CD4-positive, alpha-beta T cell (primary cell): ENCODE data around the gene DUSP10. TPM values are rescaled to one million over a fixed set of nuclear protein-coding genes. Genes with fewer than 3 reads are reported as not detected.

Source experiments
- ATAC-seq: fragments of 200-7000 bp; cut with Tn5 transposase; one replicate; pipeline ENCODE4 v1.10.0; 2022; ENCODE audit warnings: mild to moderate bottlenecking; ENCODE audit not compliant: poor library complexity
- CTCF ChIA-PET: fragments of 350-600 bp; sonication (Branson Sonifier 250); formaldehyde crosslinking; loops from one replicate; lab custom pipeline; 2021; ENCODE audit warnings: antibody characterized with exemption, inconsistent platforms; lab: Charles Lee
- POLR2A ChIA-PET: fragments of 350-600 bp; sonication (Branson Sonifier 250); formaldehyde crosslinking; loops from one replicate; lab custom pipeline; 2021; ENCODE audit warnings: antibody characterized with exemption, inconsistent platforms; lab: Charles Lee
- DNase-seq, 14 experiments: peaks; one replicate each; pipeline ENCODE4 v3.0.0-alpha.2; 2013 to 2020; ENCODE audit warnings: mixed read lengths in 2 of 14
- H3K27ac ChIP-seq, 2 donors: one replicate each; pipeline versions ENCODE4 v1.5.1 to v1.7.0; 2013; ENCODE audit warnings: low read length in 2 of 2, low read depth in 1 of 2, mild to moderate bottlenecking in 1 of 2
- H3K27me3 ChIP-seq, 2 experiments: 1 replicate in 1 of 2; 2 replicates in 1 of 2; pipeline versions ENCODE4 v1.6.1 to v1.7.0; 2013; ENCODE audit warnings: low read length in 2 of 2, control low read depth in 1 of 2, mild to moderate bottlenecking in 1 of 2, moderate library complexity in 1 of 2; ENCODE audit not compliant: insufficient read depth in 2 of 2, control insufficient read depth in 1 of 2
- H3K36me3 ChIP-seq: one replicate; pipeline ENCODE4 v1.6.1; 2013; ENCODE audit warnings: low read length, control low read depth; ENCODE audit not compliant: insufficient read depth
- H3K4me1 ChIP-seq: one replicate; pipeline ENCODE4 v1.6.1; 2013; ENCODE audit warnings: low read length, control low read depth; ENCODE audit not compliant: insufficient read depth
- H3K4me3 ChIP-seq: one replicate; pipeline ENCODE4 v1.5.1; 2013; ENCODE audit warnings: mild to moderate bottlenecking, low read length, moderate library complexity
- H3K9me3 ChIP-seq, 2 experiments: 1 replicate in 1 of 2; 2 replicates in 1 of 2; pipeline versions ENCODE4 v1.6.1 to v1.7.0; 2013; ENCODE audit warnings: low read length in 2 of 2, mild to moderate bottlenecking in 2 of 2, control low read depth in 1 of 2, moderate library complexity in 1 of 2; ENCODE audit not compliant: control insufficient read depth in 1 of 2, insufficient read depth in 1 of 2
- H3K27ac Mint-ChIP-seq: one replicate; pipeline ENCODE4 v1.8.0; 2020; ENCODE audit warnings: mixed read lengths
- H3K27me3 Mint-ChIP-seq: one replicate; pipeline ENCODE4 v1.8.0; 2021; ENCODE audit warnings: mixed read lengths
- H3K36me3 Mint-ChIP-seq: one replicate; pipeline ENCODE4 v1.8.0; 2021; ENCODE audit warnings: low read depth, mixed read lengths
- H3K4me1 Mint-ChIP-seq: one replicate; pipeline ENCODE4 v1.8.0; 2021; ENCODE audit warnings: low read depth, mixed read lengths
- H3K4me3 Mint-ChIP-seq: one replicate; pipeline ENCODE4 v1.8.0; 2020; ENCODE audit warnings: mild to moderate bottlenecking, mixed read lengths
- H3K9me3 Mint-ChIP-seq: one replicate; pipeline ENCODE4 v1.8.0; 2020; ENCODE audit warnings: mixed read lengths
- intact Hi-C, 2 experiments: fragments of 100-400 bp; cut with DNase I in 1 of 2; cut with micrococcal nuclease in 1 of 2; formaldehyde crosslinking; loops; one replicate each; pipeline versions ENCODE4 v1.15.1 to v1.9.0; 2023 to 2025; cut with DNase I, micrococcal nuclease
- total RNA-seq, 174 experiments: library from RNA in 2 of 174; stranded (reverse) in 2 of 174; gene quantifications; one replicate each; pipeline ENCODE4 v1.2.3 and lab custom pipeline; 2021 to 2026
- TF ChIP-seq, protein P1 (sequence below): fragments of 200-600 bp; IDR thresholded peaks from one replicate; pipeline ENCODE4 v1.8.0; 2022; ENCODE audit warnings: antibody characterized with exemption, mild to moderate bottlenecking

Gene DUSP10
- total RNA-seq, 2 experiments from 2014 or later: 66.9 to 70.9 TPM

GRCh38 chr1:221672965-221673364 is 68.9 kb downstream of the DUSP10 start:
- no peak overlapping the region for H3K4me3 ChIP-seq
- peaks cover 0 to 6% of the 10 kb centered on the region in 2 experiments for H3K27me3 ChIP-seq
- no peak overlapping the region for H3K4me3 Mint-ChIP-seq
- H3K9me3 Mint-ChIP-seq: no peaks in the 10 kb centered on the region
- H3K27ac ChIP-seq: no peak overlapping the region
- H3K36me3 ChIP-seq: no peaks in the 10 kb centered on the region
- no peaks in the 10 kb centered on the region for H3K9me3 ChIP-seq
- peaks cover under 1% of the 10 kb centered on the region for H3K4me1 Mint-ChIP-seq
- no peaks in the 10 kb centered on the region for H3K36me3 Mint-ChIP-seq
- no peaks in the 10 kb centered on the region for H3K27me3 Mint-ChIP-seq
- no peaks in the 10 kb centered on the region for H3K4me1 ChIP-seq
- no peak overlapping the region for H3K27ac Mint-ChIP-seq
- CTCF ChIA-PET: no interaction called here
- intact Hi-C loops: no loop called here
- DNase-seq: no peak
- TF ChIP-seq, protein P1, sequence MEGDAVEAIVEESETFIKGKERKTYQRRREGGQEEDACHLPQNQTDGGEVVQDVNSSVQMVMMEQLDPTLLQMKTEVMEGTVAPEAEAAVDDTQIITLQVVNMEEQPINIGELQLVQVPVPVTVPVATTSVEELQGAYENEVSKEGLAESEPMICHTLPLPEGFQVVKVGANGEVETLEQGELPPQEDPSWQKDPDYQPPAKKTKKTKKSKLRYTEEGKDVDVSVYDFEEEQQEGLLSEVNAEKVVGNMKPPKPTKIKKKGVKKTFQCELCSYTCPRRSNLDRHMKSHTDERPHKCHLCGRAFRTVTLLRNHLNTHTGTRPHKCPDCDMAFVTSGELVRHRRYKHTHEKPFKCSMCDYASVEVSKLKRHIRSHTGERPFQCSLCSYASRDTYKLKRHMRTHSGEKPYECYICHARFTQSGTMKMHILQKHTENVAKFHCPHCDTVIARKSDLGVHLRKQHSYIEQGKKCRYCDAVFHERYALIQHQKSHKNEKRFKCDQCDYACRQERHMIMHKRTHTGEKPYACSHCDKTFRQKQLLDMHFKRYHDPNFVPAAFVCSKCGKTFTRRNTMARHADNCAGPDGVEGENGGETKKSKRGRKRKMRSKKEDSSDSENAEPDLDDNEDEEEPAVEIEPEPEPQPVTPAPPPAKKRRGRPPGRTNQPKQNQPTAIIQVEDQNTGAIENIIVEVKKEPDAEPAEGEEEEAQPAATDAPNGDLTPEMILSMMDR: no peak
- ATAC-seq: no peak
- POLR2A ChIA-PET: no interaction called here

DNA sequence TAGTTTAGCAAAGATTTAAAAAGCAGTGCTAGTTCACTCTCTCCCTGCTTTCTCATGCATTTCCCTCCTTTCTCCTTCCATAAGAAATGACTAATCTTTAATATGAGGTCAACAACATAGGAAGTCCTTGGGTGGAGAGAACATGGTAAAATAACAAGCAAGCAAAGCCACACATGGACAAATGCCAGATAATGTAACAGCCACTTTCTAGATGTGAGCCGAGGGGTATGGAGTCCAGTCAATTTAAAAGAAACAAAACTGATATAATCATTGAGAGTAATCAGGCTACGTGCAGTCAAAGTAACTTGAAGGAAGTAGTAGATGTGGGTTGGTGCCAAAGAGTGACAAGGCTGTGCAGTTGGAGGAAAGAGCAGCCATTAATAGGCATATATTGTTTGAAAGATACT is 69.6 kb downstream of the DUSP10 start:
- ChIA-PET POLR2A (no interaction called here), CTCF (no interaction called here)
- Histone ChIP-seq H3K27ac (no peak overlapping the region), H3K4me1 (no peaks in the 10 kb centered on the region), H3K27me3 (peaks cover 0 to 6% of the 10 kb centered on the region in 2 experiments), H3K9me3 (no peaks in the 10 kb centered on the region), H3K36me3 (no peaks in the 10 kb centered on the region), H3K4me3 (no peak overlapping the region)
- H3K27me3 Mint-ChIP-seq: peaks cover 6% of the 10 kb centered on the region
- H3K4me3 Mint-ChIP-seq: no peak overlapping the region
- no peaks in the 10 kb centered on the region for H3K4me1 Mint-ChIP-seq
- intact Hi-C loops: no loop called here
- no peak overlapping the region for H3K27ac Mint-ChIP-seq
- ATAC-seq: no peak
- TF ChIP-seq, protein P1: no peak
- no peak for DNase-seq
- no peaks in the 10 kb centered on the region for H3K36me3 Mint-ChIP-seq
- H3K9me3 Mint-ChIP-seq: no peaks in the 10 kb centered on the region

DNA sequence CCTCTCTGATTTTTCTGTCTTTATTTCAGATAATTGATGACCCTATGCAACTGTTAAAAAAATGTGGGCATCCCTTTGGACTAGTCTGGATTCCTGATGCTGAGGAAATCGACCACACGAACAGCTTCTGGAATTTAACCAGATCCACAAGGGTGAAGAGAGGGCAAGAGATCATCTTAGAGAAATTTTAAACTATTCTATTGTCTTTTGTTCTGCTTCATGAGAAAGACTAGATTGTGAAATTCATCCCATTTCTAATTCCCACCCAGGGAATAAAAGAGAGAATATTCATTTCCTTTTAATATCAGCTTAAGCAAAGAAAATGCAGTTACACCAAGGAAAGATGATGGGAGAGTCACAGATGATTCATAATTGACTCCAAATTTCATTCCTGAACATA is 71.8 kb downstream of the DUSP10 start:
- ChIA-PET CTCF (no interaction called here), POLR2A (no interaction called here)
- no peaks in the 10 kb centered on the region for H3K9me3 ChIP-seq
- peaks cover 0 to 6% of the 10 kb centered on the region in 2 experiments for H3K27me3 ChIP-seq
- H3K4me1 ChIP-seq: no peaks in the 10 kb centered on the region
- H3K9me3 Mint-ChIP-seq: no peaks in the 10 kb centered on the region
- H3K4me1 Mint-ChIP-seq: no peaks in the 10 kb centered on the region
- TF ChIP-seq, protein P1: no peak
- DNase-seq (no peak), ATAC-seq (no peak)
- H3K27ac ChIP-seq: no peak overlapping the region
- H3K36me3 Mint-ChIP-seq: no peaks in the 10 kb centered on the region
- peaks cover 6% of the 10 kb centered on the region for H3K27me3 Mint-ChIP-seq
- intact Hi-C loops: no loop called here
- H3K4me3 ChIP-seq: no peak overlapping the region
- no peaks in the 10 kb centered on the region for H3K36me3 ChIP-seq
- H3K4me3 Mint-ChIP-seq: no peak overlapping the region
- no peak overlapping the region for H3K27ac Mint-ChIP-seq
